ENCODE results near the gene CCKAR.

GRCh38 chr4:26468283-26468949 is 21.9 kb downstream of the CCKAR start:
- TF ChIP-seq POLR2A (IDR thresholded peaks at IDR 0.05; ENCODE audit: low read depth): no peak
- TF ChIP-seq CTCF (IDR thresholded peaks at IDR 0.05): no peak
- no peak for TF ChIP-seq EP300 (IDR thresholded peaks at IDR 0.05)
- TF ChIP-seq POLR2AphosphoS5 (IDR thresholded peaks at IDR 0.05): no peak

Data from esophagus muscularis mucosa (tissue), 4 donors.